A549 (cell line): ENCODE measurements around the gene PRKAR1A. TPM values are rescaled to one million over a fixed set of nuclear protein-coding genes. Genes with fewer than 3 reads are reported as not detected.

Experiments used
- ATAC-seq, 2 experiments: fragments of 200-7000 bp in 1 of 2; fragments of >200 bp in 1 of 2; cut with Nextera tagmentation in 1 of 2; cut with Tn5 transposase in 1 of 2; 3 replicates each; pipeline versions ENCODE4 v1.8.0 to v1.9.1; 2018 to 2020; ENCODE audit warnings: mild to moderate bottlenecking in 1 of 2, moderate library complexity in 1 of 2
- CTCF ChIA-PET: fragments of 300-600 bp; sonication (Branson Sonifier 250); formaldehyde crosslinking; extraction: SDS; loops from one replicate; lab custom pipeline; 2021; ENCODE audit warnings: antibody characterized with exemption, inconsistent platforms; lab: Yijun Ruan, JAX
- POLR2A ChIA-PET: fragments of 350-600 bp; formaldehyde crosslinking; extraction: SDS; loops from one replicate; lab custom pipeline; 2021; ENCODE audit warnings: antibody characterized with exemption, inconsistent platforms; lab: Yijun Ruan, JAX
- DNase-seq, 2 experiments: peaks; one replicate each; pipeline versions ENCODE4 v3.0.0 to v3.0.0-alpha.2; 2011 to 2016; ENCODE audit warnings: low read depth in 1 of 2, low spot score in 1 of 2
- FAIRE-seq: peaks from 2 replicates; lab custom pipeline; 2011; peaks lifted over from hg19 to GRCh38; lab: Jason Lieb, UNC
- H3K27ac ChIP-seq, 2 experiments: fragments of >200 bp; sonication (Bioruptor Twin); formaldehyde crosslinking; 3 replicates each; pipeline ENCODE4 v1.5.1; 2016 to 2017
- H3K4me1 ChIP-seq: fragments of >200 bp; sonication (Bioruptor Twin); formaldehyde crosslinking; 3 replicates; pipeline ENCODE4 v1.6.1; 2016
- H3K4me2 ChIP-seq: fragments of >200 bp; sonication (Bioruptor Twin); formaldehyde crosslinking; 3 replicates; pipeline ENCODE4 v1.6.1; 2016
- H3K4me3 ChIP-seq: fragments of >200 bp; sonication (Bioruptor Twin); formaldehyde crosslinking; 3 replicates; pipeline ENCODE4 v1.5.1; 2016
- H3K9me3 ChIP-seq: fragments of >200 bp; sonication (Bioruptor Twin); formaldehyde crosslinking; 3 replicates; pipeline ENCODE4 v1.6.1; 2016
- CBX2 ChIP-seq: fragments of 200-600 bp; sonication (generic); IDR thresholded peaks from 2 replicates; pipeline ENCODE4 v1.6.1; 2016; ENCODE audit warnings: low read depth, mild to moderate bottlenecking, borderline replicate concordance
- CBX8 ChIP-seq: fragments of 200-600 bp; sonication (generic); IDR thresholded peaks from 2 replicates; pipeline ENCODE4 v1.6.1; 2016
- EHF ChIP-seq: fragments of 250-450 bp; sonication (Bioruptor Pico); IDR thresholded peaks from 2 replicates; pipeline ENCODE4 v1.5.0; 2020; ENCODE audit warnings: mild to moderate bottlenecking
- EHMT2 ChIP-seq: fragments of 200-600 bp; sonication (generic); IDR thresholded peaks from 2 replicates; pipeline ENCODE4 v1.6.1; 2016; ENCODE audit warnings: antibody characterized with exemption, low read depth, mild to moderate bottlenecking, moderate library complexity
- EP300 ChIP-seq, 2 experiments: fragments of >200 bp; sonication (Bioruptor Twin); formaldehyde crosslinking; IDR thresholded peaks; 2 replicates in 1 of 2; 3 replicates in 1 of 2; pipeline ENCODE4 v1.6.1; 2016 to 2017
- ESRRA ChIP-seq: fragments of 150-350 bp; IDR thresholded peaks from 2 replicates; pipeline ENCODE4 v1.6.1; 2014; ENCODE audit warnings: mild to moderate bottlenecking, low read length, borderline replicate concordance
- FOSB ChIP-seq: fragments of 250-450 bp; sonication (Bioruptor Pico); IDR thresholded peaks from 2 replicates; pipeline ENCODE4 v1.5.0; 2020; ENCODE audit warnings: mild to moderate bottlenecking, moderate library complexity
- HES2 ChIP-seq: fragments of >200 bp; sonication (Bioruptor Twin); formaldehyde crosslinking; IDR thresholded peaks from 2 replicates; pipeline ENCODE4 v1.6.1; 2016
- HOXB13 ChIP-seq: fragments of 250-450 bp; sonication (Bioruptor Pico); IDR thresholded peaks from 2 replicates; pipeline ENCODE4 v1.5.0; 2020; ENCODE audit warnings: low read depth, mild to moderate bottlenecking, moderate library complexity
- HOXB5 ChIP-seq: fragments of 250-450 bp; sonication (Bioruptor Pico); IDR thresholded peaks from 2 replicates; pipeline ENCODE4 v1.5.0; 2020; ENCODE audit warnings: mild to moderate bottlenecking, moderate library complexity
- JUN ChIP-seq, 2 experiments: fragments of >200 bp; sonication (Bioruptor Twin); formaldehyde crosslinking; IDR thresholded peaks; 2 replicates in 1 of 2; 3 replicates in 1 of 2; pipeline ENCODE4 v1.6.1; 2016 to 2017
- JUNB ChIP-seq: fragments of >200 bp; sonication (Bioruptor Twin); formaldehyde crosslinking; IDR thresholded peaks from 2 replicates; pipeline ENCODE4 v1.6.1; 2016
- KDM5A ChIP-seq: fragments of 200-600 bp; sonication (generic); IDR thresholded peaks from 2 replicates; pipeline ENCODE4 v1.6.1; 2016; ENCODE audit warnings: antibody characterized with exemption, mild to moderate bottlenecking
- MAFK ChIP-seq: fragments of 450-650 bp; IDR thresholded peaks from 2 replicates; pipeline ENCODE4 v1.6.1; 2014; ENCODE audit not compliant: partially characterized antibody
- MYC ChIP-seq: IDR thresholded peaks from 2 replicates; pipeline ENCODE4 v1.6.1; 2012; ENCODE audit warnings: mild to moderate bottlenecking, inconsistent platforms, low read length, improper control_type of control experiment, borderline replicate concordance
- NFE2L2 ChIP-seq: fragments of 150-350 bp; conservative IDR thresholded peaks from 2 replicates; pipeline ENCODE4 v1.6.1; 2014; ENCODE audit warnings: low read length
- NR3C1 ChIP-seq: fragments of >200 bp; sonication (Bioruptor Twin); formaldehyde crosslinking; IDR thresholded peaks from 3 replicates; pipeline ENCODE4 v1.6.1; 2017
- PHF8 ChIP-seq: fragments of 200-600 bp; sonication (generic); IDR thresholded peaks from 2 replicates; pipeline ENCODE4 v1.6.1; 2016; ENCODE audit warnings: low read depth, mild to moderate bottlenecking, antibody characterized with exemption, moderate library complexity, borderline replicate concordance
- POLR2A ChIP-seq: IDR thresholded peaks from 2 replicates; pipeline ENCODE4 v1.6.1; 2012; ENCODE audit warnings: mild to moderate bottlenecking, low read length
- RARB ChIP-seq: fragments of 250-450 bp; sonication (Bioruptor Pico); IDR thresholded peaks from 2 replicates; pipeline ENCODE4 v1.8.0; 2021; ENCODE audit warnings: mild to moderate bottlenecking, moderate library complexity
- RFX5 ChIP-seq: fragments of 450-650 bp; IDR thresholded peaks from 2 replicates; pipeline ENCODE4 v1.7.1; 2014; ENCODE audit warnings: antibody characterized with exemption, mild to moderate bottlenecking, moderate library complexity
- SREBF2 ChIP-seq: fragments of 450-650 bp; IDR thresholded peaks from 2 replicates; pipeline ENCODE4 v1.6.1; 2014; ENCODE audit warnings: mild to moderate bottlenecking, moderate library complexity
- TFCP2L1 ChIP-seq: fragments of 250-450 bp; sonication (Bioruptor Pico); IDR thresholded peaks from 2 replicates; pipeline ENCODE4 v1.5.0; 2021; ENCODE audit warnings: mild to moderate bottlenecking
- WGBS: methylation state at CpG from one replicate; pipeline ENCODE4 v1.1.6; 2017; ENCODE audit errors: missing lambda C conversion rate; 5-methylcytosine and 5-hydroxymethylcytosine counted together
- polyA plus RNA-seq, 4 experiments: library from polyadenylated mRNA; depleted of rRNA in 3 of 4; stranded (reverse); fragments of >200 nt; fragmentation: RNase III in 1 of 4; extraction: RNeasy Plus Mini Kit Qiagen cat#74134 plus additional on column Dnase treatment in 1 of 4; gene quantifications; 2 replicates in 3 of 4; 3 replicates in 1 of 4; pipeline ENCODE4 v1.2.3, GENCODE V29; 2011 to 2017

Gene PRKAR1A
- polyA plus RNA-seq, 2 of the 4 experiments (the other 2 are of a cell fraction): 239 to 370 TPM

- Histone ChIP-seq H3K27ac (no peak overlapping the region), H3K4me1 (no peaks in the 10 kb centered on the region), H3K9me3 (no peaks in the 10 kb centered on the region)
- no peak for DNase-seq
- FAIRE-seq: no peak
- 94% methylated on average over 6 of the region's 6 CpGs for WGBS
- TF ChIP-seq ESRRA: no peak
- TF ChIP-seq JUNB: no peak
- no peak for TF ChIP-seq SREBF2
- no peak for TF ChIP-seq EP300 (IDR thresholded peaks at IDR 0.05)
- no peak for TF ChIP-seq RFX5
- TF ChIP-seq HOXB13 (CRISPR knock-in tag): no peak
- TF ChIP-seq, all 56 proteins: peak for 0
- Histone ChIP-seq H3K4me3 (no peak overlapping the region), H3K4me2 (no peak overlapping the region)
- ChIA-PET CTCF (interaction anchor here (1.0 to 4.8 kb wide), 12 partner anchors 8 to 229 kb away, joined by 3 to 17 read pairs (median 5); no protein-coding TSS in a partner anchor), POLR2A (interaction anchor here (1.5 kb wide), 1 partner anchor 22 kb away, joined by 4 read pairs; the partner anchor contains the start of gene PRKAR1A)
- no peak for ATAC-seq
Observed at GRCh38 chr17:68534695-68535088, 22.5 kb downstream of the PRKAR1A start.

GRCh38 chr17:68535922-68536321 is 23.7 kb downstream of the PRKAR1A start:
- DNase-seq: no peak
- WGBS: 88% methylated on average over 3 of the region's 3 CpGs
- Histone ChIP-seq H3K4me2 (no peak overlapping the region), H3K27ac (no peak overlapping the region), H3K4me1 (no peaks in the 10 kb centered on the region)
- no peak for ATAC-seq
- CTCF ChIA-PET: interaction anchor here (1.5 kb wide), 1 partner anchor 235 kb away, joined by 3 read pairs; no protein-coding TSS in a partner anchor
- POLR2A ChIA-PET: no interaction called here
- FAIRE-seq: no peak
- no peak for TF ChIP-seq EHMT2
- TF ChIP-seq RFX5: no peak
- no peak for TF ChIP-seq POLR2A
- TF ChIP-seq NR3C1: no peak
- no peak for TF ChIP-seq JUN (IDR thresholded peaks at IDR 0.05)
- no peak for TF ChIP-seq MAFK
- no peak for TF ChIP-seq TFCP2L1 (CRISPR knock-in tag)
- TF ChIP-seq FOSB (CRISPR knock-in tag): no peak
- no peak for TF ChIP-seq EHF (CRISPR knock-in tag)
- no peak for TF ChIP-seq PHF8
- TF ChIP-seq HES2: no peak
- TF ChIP-seq RARB (CRISPR knock-in tag): no peak
- no peak for TF ChIP-seq CBX2
- TF ChIP-seq HOXB13 (CRISPR knock-in tag): no peak
- TF ChIP-seq HOXB5 (CRISPR knock-in tag): no peak
- no peak for TF ChIP-seq MYC
- TF ChIP-seq, all 56 proteins: peak for 0
- Histone ChIP-seq H3K9me3 (no peaks in the 10 kb centered on the region), H3K4me3 (no peak overlapping the region)

- TF ChIP-seq RFX5: no peak
- TF ChIP-seq JUN (IDR thresholded peaks at IDR 0.05): no peak
- TF ChIP-seq KDM5A: no peak
- no peak for TF ChIP-seq CBX8
- TF ChIP-seq NFE2L2: no peak
- no peak for TF ChIP-seq MAFK
- DNase-seq (peak in 1 of 2 experiments; percentile 22), ATAC-seq (peak in 1 of 2 experiments; percentile 18; a peak in 2 of 6 replicates), FAIRE-seq (no peak)
- WGBS: 89% methylated on average over 20 of the region's 20 CpGs
- no peaks in the 10 kb centered on the region for H3K9me3 ChIP-seq
- CTCF ChIA-PET: interaction anchor here (0.6 to 3.4 kb wide), 11 partner anchors 14 to 222 kb away, joined by 3 to 12 read pairs (median 4); partner anchors contain the start of gene PRKAR1A
- H3K4me2 ChIP-seq: no peak overlapping the region
- H3K4me1 ChIP-seq: peaks cover 13% of the 10 kb centered on the region; the same call in 2 of the 3 replicates
- POLR2A ChIA-PET: no interaction called here
- H3K27ac ChIP-seq: no peak overlapping the region
- no peak overlapping the region for H3K4me3 ChIP-seq
Observed at GRCh38 chr17:68539548-68540467, 27.6 kb downstream of the PRKAR1A start.
